WI38 (cell line): ENCODE measurements around the gene PTPRC.

Experiments
- H3K4me3 ChIP-seq: 2 replicates; pipeline ENCODE4 v1.5.1; 2011; ENCODE audit warnings: low read depth, mild to moderate bottlenecking, control low read depth, low read length
- CTCF ChIP-seq: IDR thresholded peaks from 2 replicates; pipeline ENCODE4 v1.5.1; 2012; ENCODE audit warnings: low read depth, mild to moderate bottlenecking, control low read depth, low read length

Gene PTPRC

GRCh38 chr1:198601936-198602889, 36.6 kb upstream of the PTPRC start:
- H3K4me3 ChIP-seq = no peak overlapping the region
- no peak for TF ChIP-seq CTCF

GRCh38 chr1:198604975-198605374, 33.9 kb upstream of the PTPRC start:
- no peak overlapping the region for H3K4me3 ChIP-seq
- TF ChIP-seq CTCF = no peak

- H3K4me3 ChIP-seq = no peak overlapping the region
- TF ChIP-seq CTCF = no peak
Observed at GRCh38 chr1:198605406-198605805, 33.4 kb upstream of the PTPRC start.

- no peak for TF ChIP-seq CTCF
- no peak overlapping the region for H3K4me3 ChIP-seq
Observed at GRCh38 chr1:198606020-198606438, 32.8 kb upstream of the PTPRC start.

- H3K4me3 ChIP-seq = no peak overlapping the region
- TF ChIP-seq CTCF = no peak
Observed at GRCh38 chr1:198607714-198608113, 31.1 kb upstream of the PTPRC start.

- no peak overlapping the region for H3K4me3 ChIP-seq
- TF ChIP-seq CTCF = no peak
Observed at GRCh38 chr1:198610362-198610761, 28.5 kb upstream of the PTPRC start.

- H3K4me3 ChIP-seq = no peak overlapping the region
- TF ChIP-seq CTCF = no peak
Observed at GRCh38 chr1:198611219-198611618, 27.6 kb upstream of the PTPRC start.
